DND-41 (cell line): Measurements from ENCODE around the gene SMYD1.

Experiments used
- CTCF ChIP-seq: IDR thresholded peaks from 2 replicates; pipeline ENCODE4 v1.5.1; 2012; ENCODE audit warnings: borderline replicate concordance, low read length, moderate library complexity, mild to moderate bottlenecking; ENCODE audit not compliant: poor library complexity, severe bottlenecking; ENCODE audit errors: extremely low read depth
- EZH2 ChIP-seq: IDR thresholded peaks from 3 replicates; pipeline ENCODE4 v1.6.1; 2012; ENCODE audit warnings: borderline replicate concordance, low read depth, mild to moderate bottlenecking, moderate library complexity, low read length, inconsistent platforms; ENCODE audit not compliant: severe bottlenecking

- TF ChIP-seq EZH2 (no peak), CTCF (no peak)
Measured at GRCh38 chr2:88032070-88032702, 35.4 kb upstream of the SMYD1 start.
